ENCODE results near the gene ADGRG3.

GRCh38 chr16:57651344-57652333 lies 16.5 kb upstream of the ADGRG3 start:
- TF ChIP-seq SPI1 (IDR thresholded peaks at IDR 0.05; ENCODE audit: borderline replicate concordance, insufficient read depth, low read depth, low read length) (no peak), IRF5 (IDR thresholded peaks at IDR 0.05; ENCODE audit: borderline replicate concordance) (no peak), SMC3 (IDR thresholded peaks at IDR 0.05; ENCODE audit: borderline replicate concordance, low read length) (no peak)
